SIG-M5 treated with dmso at 0.1 percent for 504 hours (cell line): ENCODE data around the gene ZBTB49.
"Not testable (repeated sequence)": the region's sequence is repeated elsewhere in the genome, so short reads cannot be mapped to it uniquely, and the experiment has no call there.

Source experiments
- DNase-seq: peaks from one replicate; lab custom pipeline; 2025; ENCODE audit not compliant: unreplicated experiment; lab: John Stamatoyannopoulos, UW

The ZBTB49 gene

GRCh38 chr4:4289941-4290850 is at the start of gene ZBTB49, which contains the start of gene LYAR:
Gene ZBTB49, plus strand, starts transcription at chr4:4290251. Its CDS starts 9,695 bp downstream, at chr4:4299946.
Gene LYAR, minus strand, starts transcription at chr4:4290154. Its CDS starts 6,412 bp downstream, at chr4:4283742.
- peak; percentile 77 for DNase-seq

DNA sequence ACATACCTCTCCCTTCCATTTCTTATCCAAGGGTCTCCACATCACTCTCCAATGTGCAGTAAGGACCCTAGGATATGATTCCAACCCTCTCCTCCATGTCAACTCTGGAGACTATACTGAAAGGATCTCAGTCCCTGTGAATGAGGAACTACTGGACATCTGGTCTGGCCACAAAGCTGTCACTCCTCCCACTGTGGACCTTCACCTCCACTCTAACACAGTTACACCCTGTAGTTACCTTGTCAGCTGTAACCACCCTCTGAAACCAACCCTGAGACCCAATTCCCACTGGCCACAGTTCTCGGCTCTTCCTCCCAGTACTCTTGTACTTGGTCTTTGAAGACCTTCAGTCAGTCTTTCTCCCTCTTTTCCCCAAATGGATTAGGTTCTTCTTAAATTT is 44.9 kb upstream of the ZBTB49 start:
- no peak for DNase-seq

GRCh38 chr4:4247696-4248028 is 42.4 kb upstream of the ZBTB49 start:
- DNase-seq, result no peak

DNA sequence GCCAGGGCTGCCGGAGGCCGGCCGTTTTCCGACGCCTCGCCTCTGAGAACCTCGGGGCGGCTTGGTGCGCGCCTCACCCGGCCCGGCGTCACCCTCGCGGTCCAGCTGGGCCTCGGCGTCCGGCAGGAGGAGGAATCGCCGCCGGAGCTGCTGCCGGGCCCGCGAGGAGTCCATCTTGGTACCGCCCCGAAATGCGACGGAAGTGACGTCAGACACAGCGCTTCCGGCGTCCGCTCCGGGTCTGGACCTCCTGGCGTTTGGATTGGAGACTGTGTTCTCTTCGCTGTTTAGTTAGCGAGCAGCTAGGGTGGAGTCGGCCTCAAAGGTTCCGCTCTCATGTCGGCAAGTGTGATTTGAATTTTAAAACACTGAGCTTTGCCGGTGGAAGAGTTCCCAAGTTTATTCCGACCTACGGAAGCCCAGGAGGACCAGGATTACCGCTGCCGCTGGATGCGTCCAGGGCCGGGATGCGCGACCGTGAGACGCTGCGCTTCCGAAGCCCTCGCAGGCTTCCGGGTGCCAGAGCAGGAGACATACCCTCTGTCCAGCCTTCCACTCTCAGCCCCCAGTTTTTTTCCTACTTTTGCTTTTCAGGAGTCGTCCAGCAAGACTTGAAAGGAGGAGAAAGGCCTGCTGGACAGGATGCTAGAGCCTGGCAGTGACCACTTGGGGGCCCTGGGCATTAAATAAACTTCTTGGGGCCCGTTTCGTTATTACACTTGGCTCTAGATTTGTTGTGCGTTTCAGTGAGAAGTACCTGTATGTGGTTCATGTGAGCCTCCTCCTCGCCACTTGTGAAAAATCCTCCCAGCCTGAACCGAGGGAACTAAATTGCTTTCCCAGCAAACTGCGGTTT is 41.8 kb upstream of the ZBTB49 start, which contains the start of gene TMEM128:
Gene TMEM128, minus strand, starts transcription at position 195 of the 856 bp plus-strand sequence. Its CDS starts 21 bp downstream, at position 174.
- peak; percentile 86 for DNase-seq

DNA sequence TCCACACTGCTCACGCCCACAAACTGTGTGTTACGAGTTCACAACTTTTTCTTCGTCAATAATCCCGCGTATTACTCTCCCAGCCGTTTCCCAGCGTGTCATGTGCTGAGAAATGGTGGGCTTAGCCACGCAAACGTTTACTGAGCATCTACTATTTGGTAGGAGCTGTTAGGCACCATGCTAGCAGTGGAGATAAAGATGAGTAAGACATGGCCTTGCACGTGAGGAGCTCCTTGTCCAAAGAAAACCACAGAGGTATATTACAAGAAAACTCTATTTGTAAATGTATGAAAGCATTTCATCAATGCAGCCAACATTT is 41.2 kb upstream of the ZBTB49 start:
- no peak for DNase-seq

GRCh38 chr4:4249342-4249741 is 40.7 kb upstream of the ZBTB49 start:
- DNase-seq, result not testable (repeated sequence)

- DNase-seq, result no peak
These were observed 40.2 kb upstream of the ZBTB49 start for GRCh38 chr4:4249866-4250265.

GRCh38 chr4:4254199-4254598 is 35.9 kb upstream of the ZBTB49 start:
- no peak for DNase-seq

DNA sequence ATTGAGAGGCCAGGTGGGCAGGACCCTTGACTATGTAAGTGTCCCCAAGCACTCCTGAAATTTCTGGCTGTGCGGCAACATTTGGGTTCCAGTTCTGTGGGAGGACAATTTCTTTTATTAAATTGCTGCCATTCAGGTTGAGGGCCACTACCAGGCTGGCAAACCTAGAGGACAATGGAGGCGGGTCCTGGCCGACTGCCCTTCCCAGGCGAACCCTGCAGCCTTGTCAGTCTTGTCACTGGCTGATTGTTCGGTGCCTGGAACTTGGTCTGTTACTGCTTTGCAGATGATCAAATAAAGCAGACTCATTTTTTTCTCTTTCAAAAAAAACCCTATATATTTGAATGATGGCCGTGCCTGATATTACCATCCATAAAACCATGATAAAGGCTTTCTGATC is 35.4 kb upstream of the ZBTB49 start:
- DNase-seq, result no peak

- no peak for DNase-seq
These were observed 33.3 kb upstream of the ZBTB49 start for GRCh38 chr4:4256799-4257198.

DNA sequence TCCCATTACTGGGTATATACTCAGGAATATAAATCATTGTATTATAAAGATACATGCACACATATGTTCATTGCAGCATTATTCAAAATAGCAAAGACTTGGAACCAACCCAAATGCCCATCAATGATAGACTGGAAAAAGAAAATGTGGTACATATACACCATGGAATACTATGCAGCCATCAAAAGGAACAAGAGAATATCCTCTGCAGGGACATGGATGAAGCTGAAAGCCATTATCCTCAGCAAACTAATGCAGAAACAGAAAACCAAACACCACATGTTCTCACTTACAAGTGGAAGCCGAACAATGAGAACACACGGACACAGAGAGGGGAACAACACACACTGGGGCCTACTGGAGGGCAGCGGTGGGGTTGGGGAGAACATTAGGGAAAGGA is 32.3 kb upstream of the ZBTB49 start:
- DNase-seq, result not testable (repeated sequence)

GRCh38 chr4:4259484-4260100 is 30.5 kb upstream of the ZBTB49 start:
- DNase-seq, result no peak

GRCh38 chr4:4260185-4260751 is 29.8 kb upstream of the ZBTB49 start:
- peak; percentile 74 for DNase-seq

- no peak for DNase-seq
These were observed 22.1 kb upstream of the ZBTB49 start for GRCh38 chr4:4267981-4268380.

DNA sequence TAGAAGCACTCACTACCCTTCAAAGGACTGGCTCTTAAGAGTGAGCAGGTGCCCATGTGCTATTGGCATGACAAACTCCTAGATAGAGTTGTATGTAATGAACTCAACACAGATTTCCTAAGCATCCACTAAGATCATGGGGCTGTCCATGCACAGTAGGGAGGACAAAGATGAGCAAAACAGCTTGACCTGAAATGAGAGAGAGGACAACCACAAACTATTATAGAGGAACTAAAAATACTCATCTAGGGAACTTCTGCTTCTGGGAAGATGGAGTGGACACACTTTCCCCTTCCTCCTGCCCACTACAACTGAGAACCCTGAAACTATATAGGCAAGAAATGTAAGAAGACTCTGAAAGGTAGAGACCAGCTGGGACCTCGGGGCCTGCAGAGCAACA is 21.3 kb upstream of the ZBTB49 start:
- no peak for DNase-seq

- DNase-seq, result no peak
These were observed 20.7 kb upstream of the ZBTB49 start for GRCh38 chr4:4269331-4269731.

DNA sequence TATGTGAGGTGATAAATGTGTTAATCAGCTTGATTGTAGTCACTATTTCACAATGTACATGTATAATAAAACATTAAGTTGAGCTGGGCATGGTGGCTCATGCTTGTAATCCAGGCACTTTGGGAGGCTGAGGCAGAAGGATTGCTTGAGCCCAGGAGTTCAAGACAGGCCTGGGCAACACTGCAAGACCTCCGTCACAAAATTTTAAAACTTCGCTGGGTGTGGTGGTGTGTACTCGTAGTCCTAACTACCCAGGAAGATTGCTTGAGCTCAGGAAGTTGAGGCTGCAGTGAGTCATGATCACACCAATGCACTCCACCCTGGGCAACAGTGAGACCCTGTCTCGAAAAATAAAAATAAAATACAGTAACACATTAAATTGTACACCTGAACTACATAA is 20.2 kb upstream of the ZBTB49 start:
- DNase-seq, result no peak

DNA sequence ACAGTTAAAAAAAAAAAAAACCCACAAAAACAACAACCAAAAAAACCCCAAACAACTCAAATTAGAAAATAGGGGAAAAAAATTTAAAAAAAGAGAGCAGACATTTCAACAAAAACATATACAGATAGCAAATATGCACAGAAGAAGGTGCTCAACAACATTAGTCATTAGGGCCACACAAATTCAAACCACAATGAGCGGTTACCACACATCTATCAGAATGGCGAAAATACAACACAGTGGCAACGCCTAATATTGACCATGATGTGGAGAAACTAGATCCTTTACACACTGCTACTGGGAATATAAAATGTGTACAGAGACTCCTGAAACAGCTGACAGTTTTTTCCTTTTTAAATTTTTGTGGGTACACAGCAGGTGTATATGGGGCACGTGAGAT is 19.5 kb upstream of the ZBTB49 start:
- no peak for DNase-seq

DNA sequence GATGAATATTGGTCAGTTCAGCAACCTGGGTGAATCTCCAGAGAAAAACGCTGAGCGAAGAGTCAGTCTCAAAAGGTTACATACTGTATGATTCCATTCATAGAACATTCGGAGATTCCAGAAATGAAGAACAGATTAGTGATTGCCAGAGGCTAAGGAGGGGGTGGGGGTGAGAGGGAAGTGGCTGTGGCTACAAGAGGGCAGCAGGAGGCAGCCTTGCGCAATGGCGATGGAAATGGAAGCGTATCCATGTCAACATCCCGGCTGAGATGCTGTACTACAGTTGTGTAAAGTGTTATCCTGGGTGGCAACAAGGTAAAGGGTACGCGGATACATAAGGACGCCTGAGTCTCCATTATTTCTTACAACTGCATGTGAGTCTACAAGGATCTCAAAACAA is 18.1 kb upstream of the ZBTB49 start:
- no peak for DNase-seq

- no peak for DNase-seq
These were observed 15.8 kb upstream of the ZBTB49 start for GRCh38 chr4:4274226-4274625.

DNA sequence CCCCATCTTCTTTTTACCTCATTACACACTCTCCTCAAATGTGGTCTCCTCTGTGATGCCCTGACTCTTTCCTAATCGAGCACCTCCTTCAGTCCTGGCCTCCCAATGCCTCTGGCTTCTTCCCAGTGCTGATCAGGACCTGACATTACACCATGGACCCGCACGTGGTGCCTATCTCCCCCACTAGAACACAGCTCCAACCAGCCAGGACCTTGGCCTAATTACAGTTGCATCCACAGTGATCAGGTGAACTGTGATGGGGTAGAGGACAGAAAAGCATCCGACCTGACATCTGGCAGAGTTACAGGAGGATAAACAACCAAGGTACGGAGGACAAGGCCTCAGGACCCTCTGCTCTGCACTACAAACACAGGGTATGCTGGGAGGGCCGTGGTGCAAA is 12.5 kb upstream of the ZBTB49 start:
- no peak for DNase-seq
